Inflammatory macrophage treated with lipopolysaccharide for 4 hours (primary cell): ENCODE results near the gene TREX2.

Experiments used
- DNase-seq: peaks from one replicate; pipeline ENCODE4 v3.0.0-alpha.2; 2020

Gene TREX2

GRCh38 chrX:153475751-153476281 lies 30.0 kb upstream of the TREX2 start:
- DNase-seq = no peak

DNA sequence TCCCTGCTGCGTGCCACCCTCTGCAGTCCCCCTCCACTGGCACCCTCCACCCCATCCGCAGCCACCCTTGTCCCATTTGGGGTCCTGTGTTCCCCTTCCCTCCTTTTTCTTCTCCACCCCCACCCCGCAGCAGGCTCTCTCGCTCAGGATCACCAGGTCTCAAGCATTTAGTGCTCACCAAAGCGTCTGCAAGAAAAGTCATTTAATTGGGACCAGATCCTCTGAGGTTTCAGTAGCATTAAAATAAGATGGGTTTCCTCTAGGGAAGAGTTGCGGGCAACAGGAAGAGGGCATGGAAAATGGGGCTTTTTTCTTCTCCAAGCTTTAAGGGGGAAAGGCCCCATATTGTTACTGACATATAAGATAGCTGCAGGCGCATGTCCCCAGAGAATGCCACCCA lies 29.4 kb upstream of the TREX2 start:
- no peak for DNase-seq

GRCh38 chrX:153474718-153475117 lies 28.9 kb upstream of the TREX2 start:
- peak; percentile 2 for DNase-seq

DNA sequence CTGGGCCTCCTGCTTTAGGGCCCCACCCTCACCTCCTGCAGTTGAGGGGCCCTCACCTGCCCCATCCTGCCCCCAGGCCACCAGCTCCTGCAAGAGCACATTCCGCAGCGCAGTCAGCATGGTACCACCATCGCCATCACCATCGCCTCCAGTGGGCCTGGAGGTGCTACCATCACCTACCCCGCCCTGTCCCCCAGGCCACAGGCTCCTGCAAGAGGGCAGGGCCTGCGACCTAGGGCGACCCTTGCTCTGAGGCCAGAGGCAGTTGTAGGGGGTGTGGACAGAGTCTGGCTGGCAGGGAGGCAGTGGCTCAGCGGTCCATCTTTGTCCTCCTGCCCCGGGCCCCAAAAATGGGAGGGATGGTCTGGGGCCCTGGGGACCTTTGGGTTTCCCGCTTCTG lies 28.4 kb upstream of the TREX2 start:
- DNase-seq = no peak

- no peak for DNase-seq
Measured at GRCh38 chrX:153473126-153473525, 27.3 kb upstream of the TREX2 start.

DNA sequence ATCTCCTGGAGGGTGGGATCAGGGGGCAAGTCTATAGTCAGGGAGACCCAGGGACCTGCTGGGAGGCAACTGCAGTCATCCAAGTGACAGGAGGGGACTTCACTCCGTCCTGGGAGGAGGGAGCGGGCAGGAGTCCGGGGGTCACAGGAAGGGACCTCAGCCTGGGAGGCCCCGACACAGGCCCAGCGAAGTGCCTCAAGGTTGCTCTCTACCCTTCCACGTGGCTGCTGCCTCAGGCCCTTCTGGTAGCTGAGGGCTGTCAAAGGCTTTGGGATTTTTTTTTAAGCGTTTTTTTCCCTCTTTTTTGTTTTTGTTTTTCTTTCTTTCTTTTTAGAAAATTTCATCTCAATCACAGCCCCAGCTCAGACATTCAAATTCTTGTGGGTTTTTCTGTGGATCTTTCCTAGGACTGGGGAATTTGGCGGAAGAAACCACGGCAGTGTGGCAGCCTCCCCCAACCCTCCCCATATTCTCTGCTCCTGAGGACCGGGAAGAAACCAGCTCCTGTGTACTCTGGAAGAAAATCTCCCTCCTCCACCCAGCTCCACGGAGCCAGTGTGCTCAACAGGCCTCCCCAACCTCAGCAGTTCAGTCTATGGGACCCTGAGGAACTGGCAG lies 25.9 kb upstream of the TREX2 start:
- no peak for DNase-seq

DNA sequence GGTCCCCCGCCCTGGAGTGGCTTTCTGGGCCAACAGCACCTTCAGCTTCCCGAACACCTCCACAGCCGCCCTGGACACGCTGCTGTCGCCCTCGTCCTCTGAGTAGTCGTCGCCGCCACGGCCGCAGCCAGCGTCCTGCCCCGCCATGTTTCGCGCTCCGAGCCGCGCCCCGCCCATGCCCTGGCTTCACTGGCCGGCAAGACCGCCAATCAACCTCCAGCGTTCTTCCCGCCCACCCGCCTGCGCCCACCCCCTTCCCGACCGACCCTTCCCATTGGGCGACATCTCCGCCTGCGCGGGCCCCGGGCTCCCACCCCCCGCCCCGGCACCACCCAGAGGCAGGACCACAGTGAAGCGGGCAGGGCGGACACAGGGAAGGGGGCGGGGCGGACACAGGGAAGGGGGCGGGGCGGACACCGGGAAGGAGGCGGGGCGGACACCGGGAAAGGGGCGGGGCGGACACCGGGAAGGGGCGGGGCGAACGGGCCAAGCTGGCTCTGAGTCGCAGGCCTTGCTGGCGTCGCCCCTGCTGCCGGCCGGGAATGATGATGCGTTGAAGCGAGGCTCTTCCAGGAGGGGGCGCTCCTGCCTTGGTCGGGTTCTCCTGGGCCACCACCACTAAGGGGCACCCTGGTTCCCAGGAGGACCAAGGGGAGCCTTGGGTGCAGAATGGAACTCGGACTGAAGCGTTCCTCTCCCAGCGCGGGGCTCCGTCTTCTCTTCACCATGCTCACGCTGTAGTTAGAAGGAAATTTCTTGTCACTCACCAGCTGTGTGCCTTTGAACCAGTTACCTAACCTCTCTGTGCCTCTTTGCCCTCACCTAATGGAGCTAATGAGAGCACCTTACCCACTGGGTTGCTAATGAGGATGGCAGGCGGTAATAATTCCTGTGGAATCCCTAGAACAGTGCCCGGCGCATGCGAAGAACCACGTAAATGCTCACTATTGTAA lies 24.8 kb upstream of the TREX2 start, which contains the start of gene HAUS7:
TSS of gene HAUS7 (minus strand) at position 166 of the 953 bp plus-strand sequence. CDS start at position 147, 19 bp downstream.
- DNase-seq = peak; percentile 85

- DNase-seq = peak; percentile 25
Measured at GRCh38 chrX:153469811-153470410, 24.1 kb upstream of the TREX2 start.

- no peak for DNase-seq
Measured at GRCh38 chrX:153468008-153468580, 22.2 kb upstream of the TREX2 start.

GRCh38 chrX:153465691-153466380 lies 20.0 kb upstream of the TREX2 start:
- DNase-seq = no peak

GRCh38 chrX:153464116-153464515 lies 18.3 kb upstream of the TREX2 start:
- DNase-seq = no peak

DNA sequence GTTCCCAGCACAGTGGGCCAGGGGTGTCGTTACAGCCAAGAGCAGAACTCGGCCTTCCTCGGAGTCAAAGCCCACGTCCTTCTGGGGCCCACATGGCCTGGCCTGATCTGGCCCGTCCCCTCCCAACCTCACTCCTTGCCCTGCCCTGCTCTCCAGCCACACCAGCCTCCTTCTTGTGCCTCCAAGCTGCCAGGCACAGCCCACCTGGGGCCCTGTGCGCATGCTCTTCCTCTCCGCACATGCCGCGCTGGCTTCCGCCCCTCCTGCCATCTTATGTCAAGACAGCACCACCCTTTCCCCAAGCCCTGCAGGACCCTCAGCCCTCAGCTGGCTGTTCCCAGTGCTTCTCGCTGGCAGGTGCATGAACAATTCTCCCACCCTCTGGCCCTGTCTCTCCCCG lies 17.7 kb upstream of the TREX2 start:
- no peak for DNase-seq

DNA sequence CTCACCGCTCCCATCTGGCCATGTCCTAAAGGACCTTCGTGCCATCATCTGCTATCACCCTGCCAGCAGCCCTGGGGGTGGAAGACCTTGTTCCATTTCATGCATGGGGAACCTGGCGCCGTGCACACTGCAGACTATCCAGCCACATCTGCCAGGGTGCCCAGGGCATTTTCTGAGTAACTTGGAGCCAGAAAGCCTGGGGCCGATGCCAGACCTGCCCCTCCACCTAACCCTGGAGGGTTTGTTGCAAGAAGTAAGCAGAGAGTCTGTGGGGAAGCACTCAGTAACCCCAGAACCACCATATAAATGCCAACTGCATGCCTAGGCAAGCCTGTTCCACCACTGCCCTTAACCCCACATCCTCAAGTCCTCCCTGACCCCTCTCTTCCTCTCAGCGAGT lies 17.2 kb upstream of the TREX2 start:
- no peak for DNase-seq

- no peak for DNase-seq
Measured at GRCh38 chrX:153462291-153462690, 16.4 kb upstream of the TREX2 start.

- peak; percentile 36 for DNase-seq
Measured at GRCh38 chrX:153460826-153461225, 15.0 kb upstream of the TREX2 start.

- no peak for DNase-seq
Measured at GRCh38 chrX:153459986-153460385, 14.1 kb upstream of the TREX2 start.

GRCh38 chrX:153458476-153458875 lies 12.6 kb upstream of the TREX2 start:
- no peak for DNase-seq

DNA sequence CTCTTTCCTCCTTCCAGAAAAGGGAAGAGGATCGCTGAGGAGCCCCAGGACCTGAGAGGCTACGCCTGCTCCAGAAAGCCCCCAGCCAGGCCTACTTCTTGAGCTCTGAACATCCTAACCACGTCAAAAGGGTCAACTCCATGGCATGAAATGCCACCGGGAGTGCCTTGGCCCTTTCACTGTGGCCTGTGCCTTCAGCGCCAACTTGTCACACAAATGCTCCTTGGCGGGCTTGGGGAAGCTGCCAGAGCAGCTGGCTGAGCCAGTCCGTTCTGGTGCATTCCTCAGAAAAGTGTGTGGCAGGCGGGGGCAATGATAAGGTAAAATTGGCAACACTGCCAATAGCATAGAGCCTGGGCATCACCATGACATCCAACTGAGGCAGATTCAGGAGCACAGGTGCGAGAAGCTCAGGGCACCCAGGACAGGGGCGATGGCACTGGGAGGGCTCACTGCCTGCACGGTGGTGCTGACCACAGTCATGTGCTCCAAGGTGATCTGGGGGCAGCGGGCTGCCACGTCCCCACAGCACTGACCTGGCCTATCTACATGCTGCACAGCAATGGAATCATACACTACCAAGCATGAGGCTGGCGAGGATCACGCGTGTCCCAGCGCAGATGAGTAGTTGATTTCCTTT lies 12.1 kb upstream of the TREX2 start:
- DNase-seq = no peak

DNA sequence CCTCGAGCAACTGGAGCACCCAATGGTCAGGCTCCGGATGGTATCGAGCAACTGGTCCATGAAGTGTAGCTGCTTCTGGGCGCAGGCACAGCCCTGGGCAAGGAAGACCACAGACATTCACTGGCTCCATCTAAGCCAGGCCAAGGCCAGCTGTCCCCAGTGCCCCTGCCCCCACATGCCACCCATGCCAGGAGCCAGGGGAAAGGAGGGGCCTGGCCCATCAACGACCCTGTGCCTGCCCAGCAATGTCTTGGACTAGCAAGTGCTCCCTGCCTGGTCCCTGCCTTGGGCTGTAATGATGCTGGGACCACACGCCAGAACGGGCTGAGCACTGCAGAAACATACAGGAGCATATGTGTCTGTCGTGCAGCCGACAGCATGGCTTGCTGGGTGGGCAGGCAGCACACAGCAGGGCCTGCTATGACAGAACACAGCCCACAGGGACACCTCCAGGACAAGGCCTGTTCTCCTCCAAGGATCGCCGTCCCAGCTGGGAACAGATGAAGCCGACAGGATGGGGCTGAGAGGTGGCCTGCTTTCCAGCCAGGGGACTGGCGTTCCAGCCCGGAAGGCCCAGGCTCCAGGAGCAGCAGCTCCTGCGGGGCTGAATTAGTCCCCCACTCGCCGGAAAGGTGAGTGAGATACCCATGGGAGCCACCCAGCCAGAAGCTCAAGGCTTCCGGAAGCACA lies 11.4 kb upstream of the TREX2 start:
- no peak for DNase-seq

GRCh38 chrX:153456704-153457103 lies 10.8 kb upstream of the TREX2 start:
- DNase-seq = no peak

- no peak for DNase-seq
Measured at GRCh38 chrX:153456161-153456560, 10.3 kb upstream of the TREX2 start.
